GM19324 (cell line): ENCODE measurements around the gene SLC11A1.

ENCODE experiments used
- ATAC-seq: cut with Tn5 transposase; IDR thresholded peaks from one replicate; pipeline ENCODE4 v1.9.1; 2021; ENCODE audit warnings: mild to moderate bottlenecking, moderate library complexity; ENCODE audit not compliant: unreplicated experiment, low FRiP score

SLC11A1 gene

GRCh38 chr2:218431878-218432277, 49.8 kb downstream of the SLC11A1 start:
- no peak for ATAC-seq

GRCh38 chr2:218432676-218433365, 50.7 kb downstream of the SLC11A1 start:
- no peak for ATAC-seq

- no peak for ATAC-seq
These were observed 52.4 kb downstream of the SLC11A1 start for GRCh38 chr2:218434456-218434855.

- no peak for ATAC-seq
These were observed 53.2 kb downstream of the SLC11A1 start for GRCh38 chr2:218435003-218435982.

- ATAC-seq, result no peak
These were observed 54.9 kb downstream of the SLC11A1 start for GRCh38 chr2:218436992-218437391.

- ATAC-seq, result no peak
These were observed 55.9 kb downstream of the SLC11A1 start for GRCh38 chr2:218437969-218438368.

GRCh38 chr2:218438596-218438995, 56.5 kb downstream of the SLC11A1 start:
- ATAC-seq, result no peak

GRCh38 chr2:218444692-218445357, 62.8 kb downstream of the SLC11A1 start:
- no peak for ATAC-seq

GRCh38 chr2:218445602-218446001, 63.5 kb downstream of the SLC11A1 start:
- ATAC-seq, result no peak
